Fibroblast of lung (primary cell): ENCODE data around the gene PGM2L1.

Experiments used
- CTCF ChIP-seq, 2 donors: IDR thresholded peaks in 1 of 2; conservative IDR thresholded peaks in 1 of 2; 1 replicate in 1 of 2; 2 replicates in 1 of 2; pipeline ENCODE4 v1.5.1; 2011 to 2012; ENCODE audit warnings: low read length in 2 of 2, control low read depth in 1 of 2, inconsistent platforms in 1 of 2, low read depth in 1 of 2, mild to moderate bottlenecking in 1 of 2
- EZH2 ChIP-seq: IDR thresholded peaks from 2 replicates; pipeline ENCODE4 v1.5.1; 2012; ENCODE audit warnings: low read length, control low read depth, mild to moderate bottlenecking; ENCODE audit errors: missing control alignments

- TF ChIP-seq CTCF (conservative IDR thresholded peaks at IDR 0.05 in 1 of 2, IDR thresholded peaks at IDR 0.05 in 1 of 2; ENCODE audit: low read depth in 1 of 2, low read length in 2 of 2) (no peak), EZH2 (no peak)
Measured at GRCh38 chr11:74327076-74327475, 71.2 kb downstream of the PGM2L1 start.
